Measurements from ENCODE around the gene DQX1.

Gene DQX1

GRCh38 chr2:74554820-74555531, 28.9 kb upstream of the DQX1 start:
- Histone ChIP-seq H3K36me3 (ENCODE audit: control insufficient read depth, insufficient read depth, low read length) (no peaks in the 10 kb centered on the region), H3K9me3 (ENCODE audit: control insufficient read depth, insufficient read depth, low read length) (no peaks in the 10 kb centered on the region), H3K27me3 (ENCODE audit: control insufficient read depth, insufficient read depth, low read length) (peaks cover 5% of the 10 kb centered on the region; the same call in 1 of the 2 replicates), H3K4me1 (ENCODE audit: control insufficient read depth, insufficient read depth, low read length) (peaks cover 4% of the 10 kb centered on the region; the same call in 1 of the 2 replicates), H3K4me3 (ENCODE audit: low read length) (peak overlapping the region; percentile 80), H3K27ac (ENCODE audit: low read length) (no peak overlapping the region)
- no peak for DNase-seq (ENCODE audit: low read depth, low spot score)
- WGBS (ENCODE audit: insufficient coverage, insufficient read length), result no CpG with 5 or more reads among the region's 58 CpGs

GRCh38 chr2:74553892-74554819, 28.1 kb upstream of the DQX1 start, which contains the start of the genes DOK1 and LOXL3:
DOK1 (plus strand) TSS chr2:74554720; CDS start chr2:74554755, 35 bp downstream.
LOXL3 (minus strand) TSS chr2:74553942; CDS start chr2:74552634, 1,308 bp downstream.
- Histone ChIP-seq H3K36me3 (ENCODE audit: control insufficient read depth, insufficient read depth, low read length) (no peaks in the 10 kb centered on the region), H3K27ac (ENCODE audit: low read length) (no peak within 1 kb of the TSS), H3K27me3 (ENCODE audit: control insufficient read depth, insufficient read depth, low read length) (peaks cover 5% of the 10 kb centered on the region; the same call in 1 of the 2 replicates), H3K4me3 (ENCODE audit: low read length) (peak within 1 kb of the TSS; percentile 80), H3K9me3 (ENCODE audit: control insufficient read depth, insufficient read depth, low read length) (no peaks in the 10 kb centered on the region), H3K4me1 (ENCODE audit: control insufficient read depth, insufficient read depth, low read length) (peaks cover 4% of the 10 kb centered on the region; the same call in 1 of the 2 replicates)
- DNase-seq (ENCODE audit: low read depth, low spot score), result no peak
- WGBS (ENCODE audit: insufficient coverage, insufficient read length), result no CpG with 5 or more reads among the region's 73 CpGs

GRCh38 chr2:74552914-74553811, 27.1 kb upstream of the DQX1 start:
- no peaks in the 10 kb centered on the region for H3K36me3 ChIP-seq (ENCODE audit: control insufficient read depth, insufficient read depth, low read length)
- no peak overlapping the region for H3K27ac ChIP-seq (ENCODE audit: low read length)
- no peak for DNase-seq (ENCODE audit: low read depth, low spot score)
- peaks cover 4% of the 10 kb centered on the region for H3K4me1 ChIP-seq (ENCODE audit: control insufficient read depth, insufficient read depth, low read length)
- no peaks in the 10 kb centered on the region for H3K9me3 ChIP-seq (ENCODE audit: control insufficient read depth, insufficient read depth, low read length)
- no CpG with 5 or more reads among the region's 27 CpGs for WGBS (ENCODE audit: insufficient coverage, insufficient read length)
- H3K27me3 ChIP-seq (ENCODE audit: control insufficient read depth, insufficient read depth, low read length), result peaks cover 5% of the 10 kb centered on the region; the same call in 1 of the 2 replicates
- peak overlapping the region; percentile 80; the same call in 1 of the 2 replicates for H3K4me3 ChIP-seq (ENCODE audit: low read length)

GRCh38 chr2:74551942-74552913, 26.2 kb upstream of the DQX1 start:
- H3K27ac ChIP-seq (ENCODE audit: low read length), result no peak overlapping the region
- no peaks in the 10 kb centered on the region for H3K36me3 ChIP-seq (ENCODE audit: control insufficient read depth, insufficient read depth, low read length)
- peaks cover 4% of the 10 kb centered on the region for H3K4me1 ChIP-seq (ENCODE audit: control insufficient read depth, insufficient read depth, low read length)
- no peak overlapping the region for H3K4me3 ChIP-seq (ENCODE audit: low read length)
- DNase-seq (ENCODE audit: low read depth, low spot score), result no peak
- H3K27me3 ChIP-seq (ENCODE audit: control insufficient read depth, insufficient read depth, low read length), result peaks cover 7% of the 10 kb centered on the region; the same call in 1 of the 2 replicates
- no CpG with 5 or more reads among the region's 21 CpGs for WGBS (ENCODE audit: insufficient coverage, insufficient read length)
- no peaks in the 10 kb centered on the region for H3K9me3 ChIP-seq (ENCODE audit: control insufficient read depth, insufficient read depth, low read length)

GRCh38 chr2:74551530-74551929, 25.5 kb upstream of the DQX1 start:
- no peak for DNase-seq (ENCODE audit: low read depth, low spot score)

DNA sequence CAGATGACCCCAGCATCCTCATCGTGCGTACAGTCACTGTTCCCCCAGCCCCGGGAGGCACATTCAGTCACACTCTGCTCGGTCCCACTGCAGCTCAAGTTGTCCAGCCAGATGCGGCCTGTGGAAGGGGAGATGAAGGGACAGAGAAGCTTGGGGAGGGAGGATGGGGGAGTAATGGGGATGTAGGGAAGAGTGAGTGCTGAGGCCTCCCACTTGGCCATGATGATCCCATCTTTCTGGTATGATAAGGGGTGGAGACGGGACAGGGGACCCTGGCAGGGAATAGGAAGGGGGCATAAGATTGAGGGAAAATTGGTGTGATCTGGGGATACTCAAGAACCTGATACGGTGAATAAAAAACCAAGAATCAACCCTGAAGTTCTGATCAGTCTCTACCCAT, 24.2 kb upstream of the DQX1 start:
- H3K4me1 ChIP-seq (ENCODE audit: control insufficient read depth, insufficient read depth, low read length), result peaks cover 1% of the 10 kb centered on the region; the same call in 1 of the 2 replicates
- H3K4me3 ChIP-seq (ENCODE audit: low read length), result no peak overlapping the region
- no CpG with 5 or more reads among the region's 7 CpGs for WGBS (ENCODE audit: insufficient coverage, insufficient read length)
- H3K27me3 ChIP-seq (ENCODE audit: control insufficient read depth, insufficient read depth, low read length), result peaks cover 4% of the 10 kb centered on the region; the same call in 1 of the 2 replicates
- DNase-seq (ENCODE audit: low read depth, low spot score), result no peak
- no peaks in the 10 kb centered on the region for H3K9me3 ChIP-seq (ENCODE audit: control insufficient read depth, insufficient read depth, low read length)
- H3K27ac ChIP-seq (ENCODE audit: low read length), result no peak overlapping the region
- no peaks in the 10 kb centered on the region for H3K36me3 ChIP-seq (ENCODE audit: control insufficient read depth, insufficient read depth, low read length)

More at GRCh38 chr2:74551530-74551929, 25.5 kb upstream of the DQX1 start:
- H3K4me1 ChIP-seq (ENCODE audit: control insufficient read depth, insufficient read depth, low read length), result peaks cover 4% of the 10 kb centered on the region
- no peaks in the 10 kb centered on the region for H3K9me3 ChIP-seq (ENCODE audit: control insufficient read depth, insufficient read depth, low read length)
- no peak overlapping the region for H3K27ac ChIP-seq (ENCODE audit: low read length)
- H3K27me3 ChIP-seq (ENCODE audit: control insufficient read depth, insufficient read depth, low read length), result peaks cover 7% of the 10 kb centered on the region; the same call in 1 of the 2 replicates
- no peak overlapping the region for H3K4me3 ChIP-seq (ENCODE audit: low read length)
- H3K36me3 ChIP-seq (ENCODE audit: control insufficient read depth, insufficient read depth, low read length), result no peaks in the 10 kb centered on the region

GRCh38 chr2:74548900-74549826, 23.1 kb upstream of the DQX1 start:
- Histone ChIP-seq H3K4me3 (ENCODE audit: low read length) (peak overlapping the region; percentile 53), H3K9me3 (ENCODE audit: control insufficient read depth, insufficient read depth, low read length) (no peaks in the 10 kb centered on the region), H3K27ac (ENCODE audit: low read length) (no peak overlapping the region), H3K27me3 (ENCODE audit: control insufficient read depth, insufficient read depth, low read length) (peaks cover 4% of the 10 kb centered on the region; the same call in 1 of the 2 replicates), H3K36me3 (ENCODE audit: control insufficient read depth, insufficient read depth, low read length) (no peaks in the 10 kb centered on the region), H3K4me1 (ENCODE audit: control insufficient read depth, insufficient read depth, low read length) (peaks cover 1% of the 10 kb centered on the region; the same call in 1 of the 2 replicates)
- WGBS (ENCODE audit: insufficient coverage, insufficient read length), result no CpG with 5 or more reads among the region's 85 CpGs
- no peak for DNase-seq (ENCODE audit: low read depth, low spot score)

DNA sequence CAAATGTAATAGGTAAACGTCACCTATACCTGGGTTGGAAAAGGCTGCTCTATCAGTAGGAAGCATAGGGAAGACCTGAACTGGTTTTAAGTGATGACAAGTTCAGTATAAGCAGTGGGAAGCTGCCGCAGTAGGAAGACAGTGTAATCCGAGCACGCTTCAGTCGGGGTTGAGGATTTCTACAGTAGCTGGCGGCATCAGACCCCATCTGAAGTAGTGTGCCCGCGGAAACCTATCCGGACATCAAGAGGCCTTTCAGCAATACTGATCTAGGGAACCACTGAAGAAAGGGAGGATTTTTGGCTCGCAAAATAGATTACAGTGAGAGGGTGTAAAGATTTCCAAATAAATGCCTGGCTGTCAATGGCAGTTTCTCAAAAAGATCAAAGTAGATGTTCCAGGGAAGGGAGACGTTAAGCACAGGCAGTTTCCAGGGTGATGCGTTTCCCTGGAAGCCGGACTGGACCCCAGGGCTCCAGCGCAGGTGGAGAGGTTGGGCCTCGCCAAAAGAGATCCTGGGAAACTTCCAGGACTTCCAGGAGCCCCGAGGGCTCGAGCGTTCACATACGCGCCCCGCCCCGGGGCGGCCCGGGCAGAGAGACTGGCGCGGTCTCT, 22.4 kb upstream of the DQX1 start:
- H3K4me1 ChIP-seq (ENCODE audit: control insufficient read depth, insufficient read depth, low read length), result peaks cover 1% of the 10 kb centered on the region; the same call in 1 of the 2 replicates
- no peak for DNase-seq (ENCODE audit: low read depth, low spot score)
- H3K27ac ChIP-seq (ENCODE audit: low read length), result no peak overlapping the region
- H3K27me3 ChIP-seq (ENCODE audit: control insufficient read depth, insufficient read depth, low read length), result peaks cover 4% of the 10 kb centered on the region; the same call in 1 of the 2 replicates
- no CpG with 5 or more reads among the region's 26 CpGs for WGBS (ENCODE audit: insufficient coverage, insufficient read length)
- H3K9me3 ChIP-seq (ENCODE audit: control insufficient read depth, insufficient read depth, low read length), result no peaks in the 10 kb centered on the region
- peak overlapping the region; percentile 53 for H3K4me3 ChIP-seq (ENCODE audit: low read length)
- H3K36me3 ChIP-seq (ENCODE audit: control insufficient read depth, insufficient read depth, low read length), result no peaks in the 10 kb centered on the region
